Nephron (organoid): ENCODE data around the gene SRRM3.
"Not testable (repeated sequence)": the region's sequence is repeated elsewhere in the genome, so short reads cannot be mapped to it uniquely, and the experiment has no call there.

Experiments
- H3K27ac Mint-ChIP-seq, 3 experiments: 2 replicates each; pipeline ENCODE4 v1.8.0; 2020; ENCODE audit warnings: mixed read lengths in 3 of 3, mild to moderate bottlenecking in 2 of 3, moderate library complexity in 1 of 3
- H3K27me3 Mint-ChIP-seq: 2 replicates; pipeline ENCODE4 v1.8.0; 2021; ENCODE audit warnings: low read depth, mild to moderate bottlenecking, moderate library complexity, mixed read lengths
- H3K36me3 Mint-ChIP-seq: 2 replicates; pipeline ENCODE4 v1.8.0; 2020; ENCODE audit warnings: low read depth, mixed read lengths
- H3K4me1 Mint-ChIP-seq: 2 replicates; pipeline ENCODE4 v1.8.0; 2020; ENCODE audit warnings: mixed read lengths
- H3K4me3 Mint-ChIP-seq, 3 experiments: 2 replicates each; pipeline ENCODE4 v1.8.0; 2020; ENCODE audit warnings: mild to moderate bottlenecking in 3 of 3, mixed read lengths in 3 of 3, moderate library complexity in 2 of 3
- H3K9me3 Mint-ChIP-seq: 2 replicates; pipeline ENCODE4 v1.8.0; 2020; ENCODE audit warnings: mixed read lengths
- CTCF ChIP-seq, 3 experiments: fragments of 200-600 bp; sonication (generic); IDR thresholded peaks; one replicate each; pipeline ENCODE4 v1.5.0; 2021; ENCODE audit warnings: antibody characterized with exemption in 3 of 3; ENCODE audit not compliant: unreplicated experiment in 3 of 3

The SRRM3 gene

GRCh38 chr7:76310102-76310957 lies 108.6 kb downstream of the SRRM3 start:
- Mint-ChIP-seq H3K4me1 (peaks cover 29% of the 10 kb centered on the region), H3K36me3 (no peaks in the 10 kb centered on the region), H3K27ac (peak overlapping the region; percentile 68 to 89 (median 83)), H3K27me3 (peaks cover 3% of the 10 kb centered on the region), H3K9me3 (no peaks in the 10 kb centered on the region), H3K4me3 (no peak overlapping the region)
- TF ChIP-seq CTCF (IDR thresholded peaks at IDR 0.05; ENCODE audit: unreplicated experiment in 3 of 3): no peak

GRCh38 chr7:76311838-76312237 lies 110.1 kb downstream of the SRRM3 start:
- not testable (repeated sequence) for H3K27me3 Mint-ChIP-seq, H3K9me3 Mint-ChIP-seq

GRCh38 chr7:76314042-76314721 lies 112.5 kb downstream of the SRRM3 start:
- TF ChIP-seq CTCF (IDR thresholded peaks at IDR 0.05; ENCODE audit: unreplicated experiment in 3 of 3): peak; percentile 98 to 100 (median 99)
- H3K4me1 Mint-ChIP-seq: peaks cover 23% of the 10 kb centered on the region
- peak overlapping the region in 1 of 3 experiments; percentile 31 for H3K27ac Mint-ChIP-seq
- no peaks in the 10 kb centered on the region for H3K36me3 Mint-ChIP-seq
- no peaks in the 10 kb centered on the region for H3K9me3 Mint-ChIP-seq
- H3K27me3 Mint-ChIP-seq: peaks cover 3% of the 10 kb centered on the region
- H3K4me3 Mint-ChIP-seq: peak overlapping the region in 1 of 3 experiments; percentile 44

More at GRCh38 chr7:76311838-76312237, 110.1 kb downstream of the SRRM3 start:
- not testable (repeated sequence) for H3K36me3 Mint-ChIP-seq, H3K27ac Mint-ChIP-seq, H3K4me3 Mint-ChIP-seq
- H3K4me1 Mint-ChIP-seq: peaks cover 25% of the 10 kb centered on the region

GRCh38 chr7:76314740-76315139 lies 113.0 kb downstream of the SRRM3 start:
- H3K27ac Mint-ChIP-seq, H3K4me3 Mint-ChIP-seq, H3K36me3 Mint-ChIP-seq, H3K27me3 Mint-ChIP-seq, H3K9me3 Mint-ChIP-seq: not testable (repeated sequence)
- peaks cover 24% of the 10 kb centered on the region for H3K4me1 Mint-ChIP-seq

GRCh38 chr7:76315364-76315763 lies 113.7 kb downstream of the SRRM3 start:
- Mint-ChIP-seq H3K27ac (no peak overlapping the region), H3K4me1 (peaks cover 21% of the 10 kb centered on the region), H3K9me3 (no peaks in the 10 kb centered on the region), H3K27me3 (peaks cover 3% of the 10 kb centered on the region), H3K4me3 (peak overlapping the region in 1 of 3 experiments; percentile 6), H3K36me3 (peaks cover 3% of the 10 kb centered on the region)
- TF ChIP-seq CTCF (IDR thresholded peaks at IDR 0.05; ENCODE audit: unreplicated experiment in 3 of 3): no peak

- peak overlapping the region; percentile 81 to 96 (median 86) for H3K4me3 Mint-ChIP-seq
- H3K4me1 Mint-ChIP-seq: peaks cover 16% of the 10 kb centered on the region
- H3K36me3 Mint-ChIP-seq: peaks cover 9% of the 10 kb centered on the region
- H3K9me3 Mint-ChIP-seq: no peaks in the 10 kb centered on the region
- TF ChIP-seq CTCF (IDR thresholded peaks at IDR 0.05; ENCODE audit: unreplicated experiment in 3 of 3): no peak
- H3K27me3 Mint-ChIP-seq: peaks cover 3% of the 10 kb centered on the region
- H3K27ac Mint-ChIP-seq: peak overlapping the region; percentile 71 to 98 (median 91)
These were observed 115.5 kb downstream of the SRRM3 start for GRCh38 chr7:76316984-76317781.
